Measurements from ENCODE around the gene NACA.
A peak's percentile ranks its signal among the peaks of the same experiment; 100 is the strongest.

NACA gene

DNA sequence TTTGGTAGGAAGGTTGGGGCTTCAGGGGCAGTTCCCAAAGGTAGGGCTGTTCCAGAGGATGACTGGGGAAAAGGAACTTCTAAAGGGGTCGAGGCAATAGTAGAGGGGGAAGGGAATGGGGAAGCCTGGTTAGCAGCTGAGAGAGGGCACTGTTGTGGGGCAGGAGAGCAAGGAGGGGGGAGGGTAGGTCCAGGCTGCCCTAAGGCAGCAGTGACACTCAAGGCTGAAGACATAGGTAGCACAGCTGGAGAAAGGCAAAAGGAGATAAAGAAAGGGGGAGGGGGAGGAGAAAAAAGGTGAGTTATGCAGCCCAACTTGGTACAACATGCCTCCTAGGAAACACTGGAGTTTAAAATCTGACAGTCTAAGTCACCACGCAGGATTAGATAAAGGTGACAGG lies 3.9 kb downstream of the NACA start:
- peak overlapping the region; percentile 87; the same call in 1 of the 2 replicates for H3K9ac ChIP-seq (ENCODE audit: low read length)
- H3K9me3 ChIP-seq (ENCODE audit: insufficient read depth, low read length), result no peaks in the 10 kb centered on the region
- H3F3A ChIP-seq (ENCODE audit: insufficient read depth), result peaks cover 32% of the 10 kb centered on the region
- peaks cover 26% of the 10 kb centered on the region for H3K36me3 ChIP-seq (ENCODE audit: low read length)
- no peak overlapping the region for H2AFZ ChIP-seq (ENCODE audit: low read depth, low read length, severe bottlenecking)
- peaks cover 46% of the 10 kb centered on the region for H4K20me1 ChIP-seq (ENCODE audit: low read depth, low read length)
- no peak overlapping the region for H3K27ac ChIP-seq (ENCODE audit: low read depth, low read length)
- H3K79me2 ChIP-seq (ENCODE audit: insufficient read depth, low read length), result peaks cover 86% of the 10 kb centered on the region
- TF ChIP-seq EZH2phosphoT487 (conservative IDR thresholded peaks at IDR 0.05; ENCODE audit: low read length), result no peak
- TF ChIP-seq, protein P1, sequence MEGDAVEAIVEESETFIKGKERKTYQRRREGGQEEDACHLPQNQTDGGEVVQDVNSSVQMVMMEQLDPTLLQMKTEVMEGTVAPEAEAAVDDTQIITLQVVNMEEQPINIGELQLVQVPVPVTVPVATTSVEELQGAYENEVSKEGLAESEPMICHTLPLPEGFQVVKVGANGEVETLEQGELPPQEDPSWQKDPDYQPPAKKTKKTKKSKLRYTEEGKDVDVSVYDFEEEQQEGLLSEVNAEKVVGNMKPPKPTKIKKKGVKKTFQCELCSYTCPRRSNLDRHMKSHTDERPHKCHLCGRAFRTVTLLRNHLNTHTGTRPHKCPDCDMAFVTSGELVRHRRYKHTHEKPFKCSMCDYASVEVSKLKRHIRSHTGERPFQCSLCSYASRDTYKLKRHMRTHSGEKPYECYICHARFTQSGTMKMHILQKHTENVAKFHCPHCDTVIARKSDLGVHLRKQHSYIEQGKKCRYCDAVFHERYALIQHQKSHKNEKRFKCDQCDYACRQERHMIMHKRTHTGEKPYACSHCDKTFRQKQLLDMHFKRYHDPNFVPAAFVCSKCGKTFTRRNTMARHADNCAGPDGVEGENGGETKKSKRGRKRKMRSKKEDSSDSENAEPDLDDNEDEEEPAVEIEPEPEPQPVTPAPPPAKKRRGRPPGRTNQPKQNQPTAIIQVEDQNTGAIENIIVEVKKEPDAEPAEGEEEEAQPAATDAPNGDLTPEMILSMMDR (IDR thresholded peaks at IDR 0.05; ENCODE audit: insufficient read depth, low read length, poor library complexity, severe bottlenecking), result no peak
- no peak overlapping the region for H3K4me3 ChIP-seq (ENCODE audit: insufficient read depth, low read length, poor library complexity, severe bottlenecking)
- no peaks in the 10 kb centered on the region for H3K9me2 ChIP-seq (replicated peaks; ENCODE audit: insufficient read depth, low read length)
- H3K27me3 ChIP-seq (ENCODE audit: low read length), result no peaks in the 10 kb centered on the region
- H3K4me2 ChIP-seq (ENCODE audit: low read depth, low read length, poor library complexity, severe bottlenecking), result peak overlapping the region; percentile 82

DNA sequence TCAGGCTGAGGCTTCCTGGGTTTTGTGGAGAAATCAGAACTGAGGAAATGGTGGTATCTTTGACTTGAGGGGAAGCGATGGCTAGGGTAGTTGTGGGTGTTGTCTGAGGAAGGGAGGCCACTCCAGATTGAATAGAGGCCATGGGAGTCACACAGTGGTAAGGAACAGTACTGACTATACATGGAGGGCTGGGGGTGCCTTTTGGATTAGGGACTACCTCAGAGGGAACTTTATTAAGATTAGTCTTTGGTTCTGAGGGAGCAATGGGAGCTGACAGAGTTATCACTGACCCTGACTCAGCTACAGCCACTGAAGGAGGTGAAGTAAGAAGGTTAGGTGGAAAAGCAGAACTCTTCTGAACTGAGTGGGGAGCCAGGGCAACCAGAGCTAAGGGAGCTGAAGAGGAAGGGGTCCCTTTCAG lies 4.4 kb downstream of the NACA start:
- Histone ChIP-seq H3K4me3 (ENCODE audit: insufficient read depth, low read length, poor library complexity, severe bottlenecking) (no peak overlapping the region), H3K27me3 (ENCODE audit: low read length) (no peaks in the 10 kb centered on the region), H2AFZ (ENCODE audit: low read depth, low read length, severe bottlenecking) (no peak overlapping the region)

GRCh38 chr12:56719056-56719455 lies 6.0 kb downstream of the NACA start:
- H2AFZ ChIP-seq (ENCODE audit: low read depth, low read length, severe bottlenecking), result no peak overlapping the region
- no peak overlapping the region for H3K4me3 ChIP-seq (ENCODE audit: insufficient read depth, low read length, poor library complexity, severe bottlenecking)
- no peak overlapping the region for H3K9ac ChIP-seq (ENCODE audit: low read length)
- H3K36me3 ChIP-seq (ENCODE audit: low read length), result peaks cover 34% of the 10 kb centered on the region
- H3K4me2 ChIP-seq (ENCODE audit: low read depth, low read length, poor library complexity, severe bottlenecking), result no peak overlapping the region
- no peaks in the 10 kb centered on the region for H3K9me2 ChIP-seq (replicated peaks; ENCODE audit: insufficient read depth, low read length)
- H3F3A ChIP-seq (ENCODE audit: insufficient read depth), result peaks cover 37% of the 10 kb centered on the region
- TF ChIP-seq, protein P1 (IDR thresholded peaks at IDR 0.05; ENCODE audit: insufficient read depth, low read length, poor library complexity, severe bottlenecking), result no peak
- TF ChIP-seq EZH2phosphoT487 (conservative IDR thresholded peaks at IDR 0.05; ENCODE audit: low read length), result no peak
- H3K9me3 ChIP-seq (ENCODE audit: insufficient read depth, low read length), result no peaks in the 10 kb centered on the region
- H3K27ac ChIP-seq (ENCODE audit: low read depth, low read length), result 0 out of 2 replicates have a peak overlapping the region, but pooled peaks have one; percentile 32
- H3K79me2 ChIP-seq (ENCODE audit: insufficient read depth, low read length), result peaks cover 82% of the 10 kb centered on the region
- H4K20me1 ChIP-seq (ENCODE audit: low read depth, low read length), result peaks cover 66% of the 10 kb centered on the region
- H3K27me3 ChIP-seq (ENCODE audit: low read length), result no peaks in the 10 kb centered on the region

More for the DNA sequence above, 4.4 kb downstream of the NACA start:
- Histone ChIP-seq H3K9me2 (replicated peaks; ENCODE audit: insufficient read depth, low read length) (no peaks in the 10 kb centered on the region), H4K20me1 (ENCODE audit: low read depth, low read length) (peaks cover 50% of the 10 kb centered on the region), H3K9me3 (ENCODE audit: insufficient read depth, low read length) (no peaks in the 10 kb centered on the region), H3F3A (ENCODE audit: insufficient read depth) (peaks cover 33% of the 10 kb centered on the region), H3K79me2 (ENCODE audit: insufficient read depth, low read length) (peaks cover 91% of the 10 kb centered on the region), H3K4me2 (ENCODE audit: low read depth, low read length, poor library complexity, severe bottlenecking) (peak overlapping the region; percentile 82), H3K9ac (ENCODE audit: low read length) (0 out of 2 replicates have a peak overlapping the region, but pooled peaks have one; percentile 87), H3K27ac (ENCODE audit: low read depth, low read length) (0 out of 2 replicates have a peak overlapping the region, but pooled peaks have one; percentile 9), H3K36me3 (ENCODE audit: low read length) (peaks cover 26% of the 10 kb centered on the region)
- TF ChIP-seq, protein P1 (IDR thresholded peaks at IDR 0.05; ENCODE audit: insufficient read depth, low read length, poor library complexity, severe bottlenecking), result no peak
- no peak for TF ChIP-seq EZH2phosphoT487 (conservative IDR thresholded peaks at IDR 0.05; ENCODE audit: low read length)

Measured in SU-DHL-6 (cell line).